Nephron progenitor cell (in vitro differentiated cells): ENCODE measurements around the gene PNPLA1.

Experiments
- DNase-seq: peaks from one replicate; pipeline ENCODE4 v3.0.0; 2021
- H3K27ac Mint-ChIP-seq: 2 replicates; pipeline ENCODE4 v1.8.0; 2021; ENCODE audit warnings: mild to moderate bottlenecking, moderate library complexity, mixed read lengths
- H3K27me3 Mint-ChIP-seq: 2 replicates; pipeline ENCODE4 v1.8.0; 2021; ENCODE audit warnings: mild to moderate bottlenecking, low read depth, mixed read lengths; ENCODE audit not compliant: poor library complexity
- H3K36me3 Mint-ChIP-seq: 2 replicates; pipeline ENCODE4 v1.8.0; 2021; ENCODE audit warnings: low read depth, mixed read lengths
- H3K4me1 Mint-ChIP-seq: 2 replicates; pipeline ENCODE4 v1.8.0; 2021; ENCODE audit warnings: mixed read lengths
- H3K4me3 Mint-ChIP-seq: 2 replicates; pipeline ENCODE4 v1.8.0; 2021; ENCODE audit warnings: mild to moderate bottlenecking, moderate library complexity, mixed read lengths
- H3K9me3 Mint-ChIP-seq: 2 replicates; pipeline ENCODE4 v1.8.0; 2021; ENCODE audit warnings: mild to moderate bottlenecking, moderate library complexity, mixed read lengths
- CTCF ChIP-seq: fragments of 200-600 bp; sonication (generic); IDR thresholded peaks from 2 replicates; pipeline ENCODE4 v1.5.0; 2021; ENCODE audit warnings: antibody characterized with exemption

PNPLA1 gene

GRCh38 chr6:36301085-36301658 lies 31.3 kb downstream of the PNPLA1 start:
- no peak for DNase-seq
- Mint-ChIP-seq H3K36me3 (no peaks in the 10 kb centered on the region), H3K4me1 (peaks cover 26% of the 10 kb centered on the region), H3K4me3 (no peak overlapping the region), H3K27me3 (peaks cover 21% of the 10 kb centered on the region), H3K9me3 (no peaks in the 10 kb centered on the region), H3K27ac (no peak overlapping the region)
- TF ChIP-seq CTCF, result no peak

GRCh38 chr6:36301781-36302180 lies 31.9 kb downstream of the PNPLA1 start:
- no peak for DNase-seq
- no peaks in the 10 kb centered on the region for H3K36me3 Mint-ChIP-seq
- H3K4me1 Mint-ChIP-seq, result peaks cover 32% of the 10 kb centered on the region
- no peaks in the 10 kb centered on the region for H3K9me3 Mint-ChIP-seq
- H3K27me3 Mint-ChIP-seq, result peaks cover 19% of the 10 kb centered on the region
- H3K27ac Mint-ChIP-seq, result no peak overlapping the region
- no peak overlapping the region for H3K4me3 Mint-ChIP-seq
- no peak for TF ChIP-seq CTCF

GRCh38 chr6:36302227-36302976 lies 32.5 kb downstream of the PNPLA1 start:
- peak; percentile 93 for DNase-seq
- TF ChIP-seq CTCF, result peak; percentile 87
- H3K4me3 Mint-ChIP-seq, result no peak overlapping the region
- peaks cover 15% of the 10 kb centered on the region for H3K27me3 Mint-ChIP-seq
- no peaks in the 10 kb centered on the region for H3K36me3 Mint-ChIP-seq
- peaks cover 33% of the 10 kb centered on the region for H3K4me1 Mint-ChIP-seq
- no peaks in the 10 kb centered on the region for H3K9me3 Mint-ChIP-seq
- no peak overlapping the region for H3K27ac Mint-ChIP-seq

GRCh38 chr6:36305885-36306284 lies 36.0 kb downstream of the PNPLA1 start:
- DNase-seq, result no peak
- Mint-ChIP-seq H3K4me1 (peaks cover 22% of the 10 kb centered on the region), H3K27ac (no peak overlapping the region), H3K36me3 (no peaks in the 10 kb centered on the region), H3K9me3 (peaks cover 4% of the 10 kb centered on the region), H3K27me3 (peaks cover 14% of the 10 kb centered on the region), H3K4me3 (no peak overlapping the region)
- no peak for TF ChIP-seq CTCF

GRCh38 chr6:36306375-36306774 lies 36.5 kb downstream of the PNPLA1 start:
- Mint-ChIP-seq H3K4me3 (no peak overlapping the region), H3K27me3 (peaks cover 14% of the 10 kb centered on the region), H3K27ac (no peak overlapping the region), H3K4me1 (peaks cover 18% of the 10 kb centered on the region), H3K9me3 (peaks cover 4% of the 10 kb centered on the region), H3K36me3 (no peaks in the 10 kb centered on the region)
- no peak for TF ChIP-seq CTCF
- no peak for DNase-seq

- Mint-ChIP-seq H3K9me3 (peaks cover 4% of the 10 kb centered on the region), H3K4me1 (peaks cover 19% of the 10 kb centered on the region), H3K36me3 (no peaks in the 10 kb centered on the region), H3K27me3 (peaks cover 11% of the 10 kb centered on the region), H3K27ac (no peak overlapping the region), H3K4me3 (no peak overlapping the region)
- TF ChIP-seq CTCF, result no peak
- DNase-seq, result no peak
Observed at GRCh38 chr6:36308514-36308913, 38.7 kb downstream of the PNPLA1 start.
